ENCODE data around the gene TMEM185B.
"Not testable (repeated sequence)": the region's sequence is repeated elsewhere in the genome, so short reads cannot be mapped to it uniquely, and the experiment has no call there.

GRCh38 chr2:120235158-120235557 is 12.0 kb upstream of the TMEM185B start:
- not testable (repeated sequence) for TF ChIP-seq YY1 (IDR thresholded peaks at IDR 0.05); JUND (IDR thresholded peaks at IDR 0.05); CTCF (IDR thresholded peaks at IDR 0.05; ENCODE audit: low read depth, low read length, missing input control); ZBTB33 (IDR thresholded peaks at IDR 0.05); SP1 (IDR thresholded peaks at IDR 0.05); MAX (IDR thresholded peaks at IDR 0.05); TAF1 (conservative IDR thresholded peaks at IDR 0.05); REST (IDR thresholded peaks at IDR 0.05); ATF3 (IDR thresholded peaks at IDR 0.05)

Data from liver (tissue), 3 donors.